ENCODE measurements around the gene KICS2. TPM values are rescaled to one million over a fixed set of nuclear protein-coding genes. Genes with fewer than 3 reads are reported as not detected.
A peak's percentile ranks its signal among the peaks of the same experiment; 100 is the strongest.

Gene KICS2
- total and polyA plus RNA-seq, 2 of the 13 experiments (the other 11 are each of a cell fraction or from before 2014, with no cell fraction given) = 3.5 to 6.6 TPM

DNA sequence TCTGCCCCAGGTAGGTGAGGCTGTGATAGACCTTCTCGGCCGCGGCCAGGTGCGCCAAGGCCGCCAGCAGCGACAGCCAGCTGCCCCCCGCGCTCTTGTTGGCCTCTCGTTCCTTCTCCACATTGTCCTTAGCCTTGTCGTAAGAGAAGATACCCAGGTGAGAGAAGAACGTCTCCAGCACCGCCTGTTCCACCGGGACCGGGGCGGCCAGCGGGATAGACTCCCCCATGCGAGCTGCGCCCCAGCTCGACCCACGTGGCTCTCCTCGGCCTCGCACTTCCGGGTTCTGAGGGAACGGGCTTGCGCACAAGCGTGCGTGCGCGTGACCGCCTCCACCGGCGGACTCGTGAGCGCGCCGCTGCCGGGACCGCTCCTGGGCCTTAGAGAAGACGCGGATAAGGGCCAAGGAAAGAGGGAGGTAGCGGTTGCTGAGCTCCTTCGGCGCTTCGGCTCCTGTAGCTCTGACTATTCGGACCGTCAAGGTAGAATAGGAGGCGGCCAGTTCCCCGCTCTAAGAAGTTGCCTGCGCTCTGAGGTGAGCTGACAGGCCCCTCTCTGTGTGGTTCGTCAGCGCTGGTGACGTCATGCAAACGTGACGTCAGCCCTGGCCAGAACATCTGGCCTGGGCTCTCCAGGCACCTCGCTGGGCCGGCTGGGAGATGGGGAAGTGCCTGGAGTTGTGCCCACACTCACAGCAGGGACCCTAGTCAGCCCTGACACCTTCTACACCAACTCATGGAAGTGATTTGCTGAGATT lies at the start of gene KICS2 (continued):
- TF ChIP-seq HMG20A (CRISPR knock-in tag; IDR thresholded peaks at IDR 0.05; ENCODE audit: borderline replicate concordance) = 0 out of 2 replicates have a peak, but pooled peaks have one; percentile 12
- TF ChIP-seq ZFP62 (CRISPR knock-in tag; IDR thresholded peaks at IDR 0.05) = no peak
- TF ChIP-seq ZNF660 (CRISPR knock-in tag; IDR thresholded peaks at IDR 0.05; ENCODE audit: borderline replicate concordance, low read depth) = no peak
- TF ChIP-seq ZNF382 (CRISPR knock-in tag; IDR thresholded peaks at IDR 0.05; ENCODE audit: borderline replicate concordance) = no peak
- TF ChIP-seq, protein P1, sequence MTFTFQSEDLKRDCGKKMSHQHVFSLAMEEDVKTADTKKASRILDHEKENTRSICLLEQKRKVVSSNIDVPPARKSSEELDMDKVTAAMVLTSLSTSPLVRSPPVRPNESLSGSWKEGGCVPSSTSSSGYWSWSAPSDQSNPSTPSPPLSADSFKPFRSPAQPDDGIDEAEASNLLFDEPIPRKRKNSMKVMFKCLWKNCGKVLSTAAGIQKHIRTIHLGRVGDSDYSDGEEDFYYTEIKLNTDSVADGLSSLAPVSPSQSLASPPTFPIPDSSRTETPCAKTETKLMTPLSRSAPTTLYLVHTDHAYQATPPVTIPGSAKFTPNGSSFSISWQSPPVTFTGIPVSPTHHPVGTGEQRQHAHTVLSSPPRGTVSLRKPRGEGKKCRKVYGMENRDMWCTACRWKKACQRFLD (CRISPR knock-in tag; IDR thresholded peaks at IDR 0.05; ENCODE audit: borderline replicate concordance) = no peak
- peak; percentile 59; the same call in 1 of the 2 replicates for TF ChIP-seq SP4 (CRISPR knock-in tag; IDR thresholded peaks at IDR 0.05)
- no peak for TF ChIP-seq ZNF383 (CRISPR knock-in tag; IDR thresholded peaks at IDR 0.05; ENCODE audit: borderline replicate concordance)
- TF ChIP-seq ZNF432 (CRISPR knock-in tag; IDR thresholded peaks at IDR 0.05; ENCODE audit: borderline replicate concordance) = no peak
- no peak; the same call in 1 of the 2 replicates for TF ChIP-seq SAFB2 (CRISPR knock-in tag; IDR thresholded peaks at IDR 0.05; ENCODE audit: borderline replicate concordance, low read depth)
- TF ChIP-seq, protein P2, sequence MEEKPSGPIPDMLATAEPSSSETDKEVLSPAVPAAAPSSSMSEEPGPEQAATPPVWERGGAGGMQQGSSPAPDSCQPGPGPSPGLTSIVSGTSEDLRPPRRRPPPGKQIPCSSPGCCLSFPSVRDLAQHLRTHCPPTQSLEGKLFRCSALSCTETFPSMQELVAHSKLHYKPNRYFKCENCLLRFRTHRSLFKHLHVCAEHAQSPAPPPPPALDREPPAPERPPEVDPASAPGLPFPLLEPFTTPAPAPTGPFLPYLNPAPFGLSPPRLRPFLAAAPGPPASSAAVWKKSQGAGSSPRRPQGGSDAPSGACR (CRISPR knock-in tag; IDR thresholded peaks at IDR 0.05) = no peak
- peak; percentile 100 for TF ChIP-seq MXD4 (CRISPR knock-in tag; IDR thresholded peaks at IDR 0.05)
- peak; percentile 93 for TF ChIP-seq ZFP90 (CRISPR knock-in tag; IDR thresholded peaks at IDR 0.05; ENCODE audit: borderline replicate concordance)
- peak; percentile 71; the same call in 1 of the 2 replicates for TF ChIP-seq KLF11 (CRISPR knock-in tag; IDR thresholded peaks at IDR 0.05)
- peak; percentile 72 for TF ChIP-seq ERF (CRISPR knock-in tag; IDR thresholded peaks at IDR 0.05)
- TF ChIP-seq ARID2 (CRISPR knock-in tag; IDR thresholded peaks at IDR 0.05; ENCODE audit: borderline replicate concordance) = peak; percentile 70; the same call in 1 of the 2 replicates
- TF ChIP-seq SP2 (CRISPR knock-in tag; IDR thresholded peaks at IDR 0.05) = 0 out of 2 replicates have a peak, but pooled peaks have one; percentile 31
- peak; percentile 98 for TF ChIP-seq ZBTB21 (CRISPR knock-in tag; IDR thresholded peaks at IDR 0.05)
- peak; percentile 61 for TF ChIP-seq MED1 (CRISPR knock-in tag; IDR thresholded peaks at IDR 0.05)
- TF ChIP-seq ZNF225 (CRISPR knock-in tag; IDR thresholded peaks at IDR 0.05) = 0 out of 2 replicates have a peak, but pooled peaks have one; percentile 77
- TF ChIP-seq ZNF224 (CRISPR knock-in tag; IDR thresholded peaks at IDR 0.05) = peak; percentile 83
- TF ChIP-seq AGO1 (IDR thresholded peaks at IDR 0.05; ENCODE audit: low read depth, low read length, poor library complexity, severe bottlenecking) = peak; percentile 61
- TF ChIP-seq, protein P3, sequence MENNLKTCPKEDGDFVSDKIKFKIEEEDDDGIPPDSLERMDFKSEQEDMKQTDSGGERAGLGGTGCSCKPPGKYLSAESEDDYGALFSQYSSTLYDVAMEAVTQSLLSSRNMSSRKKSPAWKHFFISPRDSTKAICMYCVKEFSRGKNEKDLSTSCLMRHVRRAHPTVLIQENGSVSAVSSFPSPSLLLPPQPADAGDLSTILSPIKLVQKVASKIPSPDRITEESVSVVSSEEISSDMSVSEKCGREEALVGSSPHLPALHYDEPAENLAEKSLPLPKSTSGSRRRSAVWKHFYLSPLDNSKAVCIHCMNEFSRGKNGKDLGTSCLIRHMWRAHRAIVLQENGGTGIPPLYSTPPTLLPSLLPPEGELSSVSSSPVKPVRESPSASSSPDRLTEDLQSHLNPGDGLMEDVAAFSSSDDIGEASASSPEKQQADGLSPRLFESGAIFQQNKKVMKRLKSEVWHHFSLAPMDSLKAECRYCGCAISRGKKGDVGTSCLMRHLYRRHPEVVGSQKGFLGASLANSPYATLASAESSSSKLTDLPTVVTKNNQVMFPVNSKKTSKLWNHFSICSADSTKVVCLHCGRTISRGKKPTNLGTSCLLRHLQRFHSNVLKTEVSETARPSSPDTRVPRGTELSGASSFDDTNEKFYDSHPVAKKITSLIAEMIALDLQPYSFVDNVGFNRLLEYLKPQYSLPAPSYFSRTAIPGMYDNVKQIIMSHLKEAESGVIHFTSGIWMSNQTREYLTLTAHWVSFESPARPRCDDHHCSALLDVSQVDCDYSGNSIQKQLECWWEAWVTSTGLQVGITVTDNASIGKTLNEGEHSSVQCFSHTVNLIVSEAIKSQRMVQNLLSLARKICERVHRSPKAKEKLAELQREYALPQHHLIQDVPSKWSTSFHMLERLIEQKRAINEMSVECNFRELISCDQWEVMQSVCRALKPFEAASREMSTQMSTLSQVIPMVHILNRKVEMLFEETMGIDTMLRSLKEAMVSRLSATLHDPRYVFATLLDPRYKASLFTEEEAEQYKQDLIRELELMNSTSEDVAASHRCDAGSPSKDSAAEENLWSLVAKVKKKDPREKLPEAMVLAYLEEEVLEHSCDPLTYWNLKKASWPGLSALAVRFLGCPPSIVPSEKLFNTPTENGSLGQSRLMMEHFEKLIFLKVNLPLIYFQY (CRISPR knock-in tag; IDR thresholded peaks at IDR 0.05; ENCODE audit: borderline replicate concordance) = peak; percentile 60; the same call in 1 of the 2 replicates
- TF ChIP-seq ZNF510 (CRISPR knock-in tag; IDR thresholded peaks at IDR 0.05; ENCODE audit: low read depth) = no peak
- TF ChIP-seq CHD2 (IDR thresholded peaks at IDR 0.05; ENCODE audit: low read depth, low read length) = no peak
- TF ChIP-seq ZNF883 (CRISPR knock-in tag; IDR thresholded peaks at IDR 0.05; ENCODE audit: not compliant biosample characterization) = peak; percentile 43
